SK-N-SH treated with all-trans-retinoic acid at 6 μM for 48 hours (cell line): ENCODE data around the gene CDH5.

Source experiments
- ATAC-seq: fragments of 200-7000 bp; cut with Tn5 transposase; 3 replicates; pipeline ENCODE4 v1.9.1; 2020; ENCODE audit warnings: mild to moderate bottlenecking, moderate library complexity
- ARNTL ChIP-seq: fragments of 450-650 bp; formaldehyde crosslinking; IDR thresholded peaks from 2 replicates; pipeline ENCODE4 v1.5.0; 2020; ENCODE audit warnings: low read depth, mild to moderate bottlenecking, moderate library complexity, borderline replicate concordance
- BACH2 ChIP-seq: fragments of 250-450 bp; sonication (Bioruptor Pico); IDR thresholded peaks from 2 replicates; pipeline ENCODE4 v1.9.0; 2021; ENCODE audit warnings: mild to moderate bottlenecking, borderline replicate concordance
- CREB5 ChIP-seq: fragments of 250-450 bp; sonication (Bioruptor Pico); IDR thresholded peaks from 2 replicates; pipeline ENCODE4 v1.5.1; 2020; ENCODE audit warnings: low read depth, mild to moderate bottlenecking, moderate library complexity
- CSDC2 ChIP-seq: fragments of 250-450 bp; sonication (Bioruptor Pico); IDR thresholded peaks from 2 replicates; pipeline ENCODE4 v1.5.0; 2020; ENCODE audit warnings: mild to moderate bottlenecking, moderate library complexity
- CSRNP3 ChIP-seq: fragments of 250-450 bp; sonication (Bioruptor Pico); IDR thresholded peaks from 2 replicates; pipeline ENCODE4 v1.5.1; 2021; ENCODE audit warnings: mild to moderate bottlenecking, moderate library complexity
- ESRRG ChIP-seq: fragments of 250-450 bp; sonication (Bioruptor Pico); IDR thresholded peaks from 2 replicates; pipeline ENCODE4 v1.6.1; 2021; ENCODE audit warnings: mild to moderate bottlenecking
- GLIS3 ChIP-seq: fragments of 250-450 bp; sonication (Bioruptor Pico); IDR thresholded peaks from 2 replicates; pipeline ENCODE4 v1.5.0; 2020; ENCODE audit warnings: mild to moderate bottlenecking, moderate library complexity
- ISL1 ChIP-seq: fragments of 250-450 bp; sonication (Bioruptor Pico); IDR thresholded peaks from 2 replicates; pipeline ENCODE4 v2.1.2; 2022; ENCODE audit warnings: mild to moderate bottlenecking, moderate library complexity
- POU6F1 ChIP-seq: fragments of 250-450 bp; sonication (Bioruptor Pico); IDR thresholded peaks from 2 replicates; pipeline ENCODE4 v1.8.0; 2021; ENCODE audit warnings: low read depth, mild to moderate bottlenecking, moderate library complexity, borderline replicate concordance
- PPARA ChIP-seq: fragments of 250-450 bp; sonication (Bioruptor Pico); IDR thresholded peaks from 2 replicates; pipeline ENCODE4 v1.5.0; 2020; ENCODE audit warnings: mild to moderate bottlenecking, borderline replicate concordance
- RARB ChIP-seq: fragments of 250-450 bp; sonication (Bioruptor Pico); IDR thresholded peaks from 2 replicates; pipeline ENCODE4 v1.8.0; 2021; ENCODE audit warnings: mild to moderate bottlenecking, moderate library complexity
- SNAI2 ChIP-seq: fragments of 250-450 bp; sonication (Bioruptor Pico); IDR thresholded peaks from 2 replicates; pipeline ENCODE4 v1.5.0; 2020; ENCODE audit warnings: mild to moderate bottlenecking, moderate library complexity
- TCF4 ChIP-seq: fragments of 250-450 bp; sonication (Bioruptor Pico); IDR thresholded peaks from 2 replicates; pipeline ENCODE4 v1.8.0; 2021; ENCODE audit warnings: mild to moderate bottlenecking, moderate library complexity, borderline replicate concordance
- TOX ChIP-seq: fragments of 250-450 bp; sonication (Bioruptor Pico); IDR thresholded peaks from 2 replicates; pipeline ENCODE4 v1.8.0; 2021; ENCODE audit warnings: mild to moderate bottlenecking, moderate library complexity, borderline replicate concordance
- TSHZ2 ChIP-seq: fragments of 250-450 bp; sonication (Bioruptor Pico); IDR thresholded peaks from 2 replicates; pipeline ENCODE4 v1.5.0; 2020; ENCODE audit warnings: mild to moderate bottlenecking, moderate library complexity
- ZC3H10 ChIP-seq: fragments of 250-450 bp; sonication (Bioruptor Pico); IDR thresholded peaks from 2 replicates; pipeline ENCODE4 v1.5.1; 2021; ENCODE audit warnings: mild to moderate bottlenecking, moderate library complexity
- ZNF565 ChIP-seq: fragments of 450-650 bp; formaldehyde crosslinking; conservative IDR thresholded peaks from 2 replicates; pipeline ENCODE4 v1.5.0; 2020; ENCODE audit warnings: low read depth, mild to moderate bottlenecking, moderate library complexity
- ZNF70 ChIP-seq: fragments of 450-650 bp; formaldehyde crosslinking; IDR thresholded peaks from 2 replicates; pipeline ENCODE4 v1.5.0; 2020; ENCODE audit warnings: mild to moderate bottlenecking, moderate library complexity
- ZNF8 ChIP-seq: fragments of 450-650 bp; formaldehyde crosslinking; IDR thresholded peaks from 2 replicates; pipeline ENCODE4 v1.5.0; 2020; ENCODE audit warnings: mild to moderate bottlenecking, moderate library complexity

The CDH5 gene

GRCh38 chr16:66372898-66373155, 6.3 kb downstream of the CDH5 start:
- ATAC-seq = no peak
- TF ChIP-seq SNAI2 (CRISPR knock-in tag) (no peak), ZNF8 (CRISPR knock-in tag) (no peak), TSHZ2 (CRISPR knock-in tag) (no peak), ZNF565 (CRISPR knock-in tag) (no peak), CREB5 (CRISPR knock-in tag) (no peak)

GRCh38 chr16:66373667-66374066, 7.2 kb downstream of the CDH5 start:
- ATAC-seq = no peak
- no peak for TF ChIP-seq GLIS3
- TF ChIP-seq POU6F1 (CRISPR knock-in tag) = no peak
- TF ChIP-seq TCF4 (CRISPR knock-in tag) = no peak
- no peak for TF ChIP-seq RARB (CRISPR knock-in tag)
- no peak for TF ChIP-seq PPARA (CRISPR knock-in tag)

GRCh38 chr16:66374176-66374575, 7.7 kb downstream of the CDH5 start:
- no peak for ATAC-seq
- no peak for TF ChIP-seq SNAI2 (CRISPR knock-in tag)
- TF ChIP-seq ZC3H10 (CRISPR knock-in tag) = no peak
- TF ChIP-seq BACH2 (CRISPR knock-in tag) = no peak

GRCh38 chr16:66375451-66375850, 9.0 kb downstream of the CDH5 start:
- TF ChIP-seq CSRNP3 (CRISPR knock-in tag) (no peak), ZNF70 (CRISPR knock-in tag) (no peak), PPARA (CRISPR knock-in tag) (no peak), POU6F1 (CRISPR knock-in tag) (no peak), ARNTL (CRISPR knock-in tag) (no peak), TOX (CRISPR knock-in tag) (no peak), SNAI2 (CRISPR knock-in tag) (no peak)
- no peak for ATAC-seq

GRCh38 chr16:66376114-66376513, 9.6 kb downstream of the CDH5 start:
- TF ChIP-seq ESRRG (no peak), CSDC2 (no peak), ISL1 (no peak), PPARA (CRISPR knock-in tag) (no peak)
- ATAC-seq = no peak
